ENCODE results near the gene PACSIN3. TPM values are rescaled to one million over a fixed set of nuclear protein-coding genes. Genes with fewer than 3 reads are reported as not detected.

The PACSIN3 gene
- total and polyA plus RNA-seq, 2 of the 8 experiments (the other 6 are each of a cell fraction or from before 2014, with no cell fraction given): 23.8 to 47.2 TPM

- WGBS, 2 experiments (ENCODE audit: extremely low coverage in 1 of 2, insufficient coverage in 1 of 2, insufficient read length in 1 of 2, insufficient replicate concordance in 2 of 2, low coverage in 1 of 2, low lambda C conversion rate in 2 of 2, missing lambda C conversion rate in 1 of 2): 56% methylated on average over 14 of the region's 14 CpGs; no CpG with 5 or more reads in 1 of the 2 experiments
- H3K4me2 ChIP-seq (ENCODE audit: insufficient read depth in 1 of 2, low read depth in 2 of 2, low read length in 2 of 2): peak overlapping the region; percentile 94 to 98
- H3K36me3 ChIP-seq (ENCODE audit: control insufficient read depth in 2 of 4, insufficient read depth in 4 of 4, low read length in 3 of 4): peaks cover 20 to 40% (median 36%) of the 10 kb centered on the region in 4 experiments; a peak in 7 of 8 replicates
- H2BK5ac ChIP-seq (ENCODE audit: low read depth, low read length): peak overlapping the region; percentile 99
- H2AK5ac ChIP-seq (ENCODE audit: low read depth, low read length): peak overlapping the region; percentile 88
- peak overlapping the region; percentile 0 for H3K4ac ChIP-seq (replicated peaks; ENCODE audit: insufficient read length, low read depth, low read length)
- peaks cover 0 to 8% (median 1%) of the 10 kb centered on the region in 4 experiments; a peak in 5 of 7 replicates for H3K4me1 ChIP-seq (replicated peaks in 1 of 4; ENCODE audit: control insufficient read depth in 3 of 4, insufficient read depth in 4 of 4, low read length in 3 of 4)
- H2BK20ac ChIP-seq (ENCODE audit: low read length): 0 out of 2 replicates have a peak overlapping the region, but pooled peaks have one; percentile 48
- H3K14ac ChIP-seq (ENCODE audit: insufficient read length): no peak overlapping the region
- H4K8ac ChIP-seq (ENCODE audit: extremely low read depth, insufficient read depth, low read length): peak overlapping the region; percentile 99; the same call in 1 of the 2 replicates
- no peak overlapping the region for H2BK120ac ChIP-seq (replicated peaks; ENCODE audit: low read depth, low read length)
- ChIA-PET POLR2A (ENCODE audit: partially characterized antibody) (interaction anchor here (0.8 to 4.5 kb wide), 12 partner anchors 8 to 240 kb away, joined by 3 to 35 read pairs (median 3); partner anchors contain the start of genes CSTPP1, DDB2 and NR1H3), CTCF (ENCODE audit: partially characterized antibody) (interaction anchor here (1.5 to 16.6 kb wide), 4 partner anchors 30 to 259 kb away, joined by 3 to 247 read pairs (median 36); partner anchors contain the start of genes DDB2 and NR1H3)
- no peak for DNase-seq (ENCODE audit: low read depth in 1 of 2, low spot score in 2 of 2)
- H3K18ac ChIP-seq (ENCODE audit: extremely low read depth, low read length): no peak overlapping the region
- no peak overlapping the region for H3K23ac ChIP-seq (ENCODE audit: insufficient read length)
- peaks cover 0 to 7% of the 10 kb centered on the region in 2 experiments for H4K20me1 ChIP-seq (replicated peaks in 1 of 2; ENCODE audit: control insufficient read depth in 1 of 2, insufficient read depth in 2 of 2, low read length in 2 of 2)
- H3K23me2 ChIP-seq (ENCODE audit: low read depth, low read length): peaks cover 8% of the 10 kb centered on the region
- no peak for FAIRE-seq
- H3K9me3 ChIP-seq (ENCODE audit: insufficient read depth in 2 of 2, low read depth in 1 of 2, low read length in 1 of 2): no peaks in the 10 kb centered on the region
- peak overlapping the region; percentile 83 to 98 (median 98) for H3K9ac ChIP-seq (replicated peaks in 1 of 4; ENCODE audit: extremely low read depth in 1 of 4, low read depth in 3 of 4, low read length in 3 of 4)
- H2BK12ac ChIP-seq (ENCODE audit: low read depth, low read length): peak overlapping the region; percentile 90
- H4K5ac ChIP-seq (ENCODE audit: insufficient read length, low read depth, low read length): no peak overlapping the region
- peaks cover 19% of the 10 kb centered on the region for H3K79me1 ChIP-seq (ENCODE audit: low read depth, low read length)
- peak overlapping the region; percentile 90 for H4K91ac ChIP-seq (replicated peaks; ENCODE audit: insufficient read length, low read length)
- peak overlapping the region; percentile 93 for H3K27ac ChIP-seq (ENCODE audit: low read depth, low read length)
- H2AFZ ChIP-seq (ENCODE audit: low read length): no peak overlapping the region
- H3K27me3 ChIP-seq (replicated peaks in 1 of 4; ENCODE audit: control insufficient read depth in 3 of 4, extremely low read depth in 1 of 4, insufficient read depth in 3 of 4, low read length in 3 of 4): no peaks in the 10 kb centered on the region
- peak overlapping the region; percentile 95 for H3K56ac ChIP-seq (replicated peaks; ENCODE audit: insufficient read length, low read depth, low read length)
- peaks cover 8 to 45% of the 10 kb centered on the region in 2 experiments for H3K79me2 ChIP-seq (ENCODE audit: control insufficient read depth in 1 of 2, insufficient read depth in 2 of 2, low read length in 2 of 2)
- TF ChIP-seq CTCF (IDR thresholded peaks at IDR 0.05; ENCODE audit: control extremely low read depth in 1 of 3, insufficient read depth in 1 of 3, low read depth in 1 of 3, low read length in 3 of 3) (no peak), TCF12 (IDR thresholded peaks at IDR 0.05; ENCODE audit: low read depth, low read length) (no peak), RNF2 (IDR thresholded peaks at IDR 0.05; ENCODE audit: borderline replicate concordance, low read depth, low read length, missing control alignments, poor library complexity, severe bottlenecking) (no peak), TEAD4 (IDR thresholded peaks at IDR 0.05; ENCODE audit: low read depth, low read length) (no peak)
- peak overlapping the region; percentile 72 to 93 (median 90) for H3K4me3 ChIP-seq (ENCODE audit: extremely low read depth in 1 of 4, insufficient read depth in 2 of 4, low read depth in 3 of 4, low read length in 4 of 4)
- peak overlapping the region; percentile 97; the same call in 1 of the 2 replicates for H2BK15ac ChIP-seq (ENCODE audit: low read length)
These were observed 10.4 kb downstream of the PACSIN3 start for GRCh38 chr11:47175746-47176327.
